ENCODE results near the gene CHCHD10. TPM values are rescaled to one million over a fixed set of nuclear protein-coding genes. Genes with fewer than 3 reads are reported as not detected.

CHCHD10 gene
- total RNA-seq, 1 experiment from 2014 or later: 86.0 TPM

- H3K4me1 Mint-ChIP-seq (ENCODE audit: insufficient read depth, unreplicated experiment): peaks cover 9% of the 10 kb centered on the region
- no peaks in the 10 kb centered on the region for H3K27me3 Mint-ChIP-seq (ENCODE audit: insufficient read depth, unreplicated experiment)
- H3K27ac Mint-ChIP-seq (ENCODE audit: low read depth, unreplicated experiment): no peak overlapping the region
- no peaks in the 10 kb centered on the region for H3K9me3 Mint-ChIP-seq (ENCODE audit: unreplicated experiment)
- ChIA-PET POLR2A (no interaction called here), CTCF (no interaction called here)
- H3K4me3 Mint-ChIP-seq (ENCODE audit: unreplicated experiment): no peak overlapping the region
- no peak for TF ChIP-seq CTCF (IDR thresholded peaks at IDR 0.05; ENCODE audit: unreplicated experiment)
- DNase-seq (ENCODE audit: unreplicated experiment): no peak
- BruUV-seq (replicated peaks): no TSS peak
- intact Hi-C loops (cut with micrococcal nuclease): no loop called here
- peaks cover 61% of the 10 kb centered on the region for H3K36me3 Mint-ChIP-seq (ENCODE audit: insufficient read depth, unreplicated experiment)
Measured at GRCh38 chr22:23791738-23792645, 24.2 kb upstream of the CHCHD10 start.

GRCh38 chr22:23790819-23791737 is 23.3 kb upstream of the CHCHD10 start:
- H3K27ac Mint-ChIP-seq (ENCODE audit: low read depth, unreplicated experiment): no peak overlapping the region
- no peak for DNase-seq (ENCODE audit: unreplicated experiment)
- H3K4me3 Mint-ChIP-seq (ENCODE audit: unreplicated experiment): no peak overlapping the region
- H3K36me3 Mint-ChIP-seq (ENCODE audit: insufficient read depth, unreplicated experiment): peaks cover 52% of the 10 kb centered on the region
- CTCF ChIA-PET: no interaction called here
- H3K4me1 Mint-ChIP-seq (ENCODE audit: insufficient read depth, unreplicated experiment): peaks cover 9% of the 10 kb centered on the region
- no TSS peak for BruUV-seq (replicated peaks)
- H3K27me3 Mint-ChIP-seq (ENCODE audit: insufficient read depth, unreplicated experiment): no peaks in the 10 kb centered on the region
- intact Hi-C loops (cut with micrococcal nuclease): no loop called here
- TF ChIP-seq CTCF (IDR thresholded peaks at IDR 0.05; ENCODE audit: unreplicated experiment): no peak
- no peaks in the 10 kb centered on the region for H3K9me3 Mint-ChIP-seq (ENCODE audit: unreplicated experiment)
- POLR2A ChIA-PET: no interaction called here

GRCh38 chr22:23789638-23790037 is 21.9 kb upstream of the CHCHD10 start:
- no peak for TF ChIP-seq CTCF (IDR thresholded peaks at IDR 0.05; ENCODE audit: unreplicated experiment)
- Mint-ChIP-seq H3K9me3 (ENCODE audit: unreplicated experiment) (no peaks in the 10 kb centered on the region), H3K27me3 (ENCODE audit: insufficient read depth, unreplicated experiment) (no peaks in the 10 kb centered on the region), H3K27ac (ENCODE audit: low read depth, unreplicated experiment) (peak overlapping the region; percentile 54), H3K4me1 (ENCODE audit: insufficient read depth, unreplicated experiment) (peaks cover 9% of the 10 kb centered on the region), H3K36me3 (ENCODE audit: insufficient read depth, unreplicated experiment) (peaks cover 37% of the 10 kb centered on the region), H3K4me3 (ENCODE audit: unreplicated experiment) (no peak overlapping the region)
- CTCF ChIA-PET: interaction anchor here (0.9 to 1.2 kb wide), 2 partner anchors 15 to 19 kb away, joined by 3 to 6 read pairs; no protein-coding TSS in a partner anchor
- intact Hi-C loops (cut with micrococcal nuclease): no loop called here
- no peak for DNase-seq (ENCODE audit: unreplicated experiment)
- no TSS peak for BruUV-seq (replicated peaks)
- POLR2A ChIA-PET: interaction anchor here (0.8 kb wide), 1 partner anchor 21 kb away, joined by 3 read pairs; no protein-coding TSS in a partner anchor

- H3K36me3 Mint-ChIP-seq (ENCODE audit: insufficient read depth, unreplicated experiment): peaks cover 32% of the 10 kb centered on the region
- no peaks in the 10 kb centered on the region for H3K27me3 Mint-ChIP-seq (ENCODE audit: insufficient read depth, unreplicated experiment)
- BruUV-seq (replicated peaks): no TSS peak
- H3K27ac Mint-ChIP-seq (ENCODE audit: low read depth, unreplicated experiment): no peak overlapping the region
- H3K4me1 Mint-ChIP-seq (ENCODE audit: insufficient read depth, unreplicated experiment): peaks cover 9% of the 10 kb centered on the region
- peak overlapping the region; percentile 80 for H3K4me3 Mint-ChIP-seq (ENCODE audit: unreplicated experiment)
- no peaks in the 10 kb centered on the region for H3K9me3 Mint-ChIP-seq (ENCODE audit: unreplicated experiment)
- DNase-seq (ENCODE audit: unreplicated experiment): no peak
- intact Hi-C loops (cut with micrococcal nuclease): no loop called here
- no peak for TF ChIP-seq CTCF (IDR thresholded peaks at IDR 0.05; ENCODE audit: unreplicated experiment)
- ChIA-PET CTCF (interaction anchor here (0.6 to 1.2 kb wide), 3 partner anchors 11 to 18 kb away, joined by 3 to 6 read pairs (median 5); no protein-coding TSS in a partner anchor), POLR2A (no interaction called here)
Measured at GRCh38 chr22:23789121-23789520, 21.3 kb upstream of the CHCHD10 start.
